Loucy (cell line): ENCODE data around the gene MTHFR.

ENCODE experiments used
- CTCF ChIP-seq: fragments of 200-600 bp; sonication (generic); conservative IDR thresholded peaks from 2 replicates; pipeline ENCODE4 v1.5.1; 2014; ENCODE audit warnings: mild to moderate bottlenecking, antibody characterized with exemption, low read length
- EZH2phosphoT487 ChIP-seq: fragments of 200-600 bp; IDR thresholded peaks from 2 replicates; pipeline ENCODE4 v1.6.1; 2018; ENCODE audit warnings: antibody characterized with exemption, mild to moderate bottlenecking, moderate library complexity, borderline replicate concordance

- no peak for TF ChIP-seq CTCF
- no peak for TF ChIP-seq EZH2phosphoT487
These were observed 29.9 kb upstream of the MTHFR start for GRCh38 chr1:11835441-11836225.
